ENCODE measurements around the gene CNKSR3. TPM values are rescaled to one million over a fixed set of nuclear protein-coding genes. Genes with fewer than 3 reads are reported as not detected.

CNKSR3 gene
- total and polyA plus RNA-seq, 2 experiments from 2014 or later, result 1.9 to 5.7 TPM

- Histone ChIP-seq H3F3A (replicated peaks; ENCODE audit: low read depth) (no peaks in the 10 kb centered on the region), H3K36me3 (ENCODE audit: insufficient read depth) (no peaks in the 10 kb centered on the region), H3K79me2 (replicated peaks; ENCODE audit: insufficient read depth) (no peaks in the 10 kb centered on the region), H3K4me3 (no peak overlapping the region), H3K4me1 (ENCODE audit: insufficient read depth) (peaks cover 11% of the 10 kb centered on the region; the same call in 1 of the 2 replicates), H4K20me1 (replicated peaks; ENCODE audit: insufficient read depth) (no peaks in the 10 kb centered on the region), H3K4me2 (no peak overlapping the region), H3K9me2 (ENCODE audit: insufficient read depth) (no peaks in the 10 kb centered on the region), H3K27ac (ENCODE audit: low read depth) (no peak overlapping the region), H2AFZ (no peak overlapping the region), H3K27me3 (ENCODE audit: insufficient read depth) (0 out of 2 replicates have a peak, but pooled peaks cover 10% of the 10 kb centered on the region)
- H3K36me3 Mint-ChIP-seq (ENCODE audit: low read depth), result no peaks in the 10 kb centered on the region
- no peak overlapping the region for H3K4me3 Mint-ChIP-seq
- no peaks in the 10 kb centered on the region; the same call in 2 of the 3 replicates for H3K9me3 Mint-ChIP-seq
- no peak overlapping the region for H3K27ac Mint-ChIP-seq
- TF ChIP-seq EZH2 (IDR thresholded peaks at IDR 0.05; ENCODE audit: low read depth, unreplicated experiment) (no peak), ZNF114 (CRISPR knock-in tag; IDR thresholded peaks at IDR 0.05) (no peak), JUNB (IDR thresholded peaks at IDR 0.05; ENCODE audit: unreplicated experiment) (no peak), EZH2phosphoT487 (IDR thresholded peaks at IDR 0.05; ENCODE audit: unreplicated experiment) (no peak)
- TF ChIP-seq, protein P1, sequence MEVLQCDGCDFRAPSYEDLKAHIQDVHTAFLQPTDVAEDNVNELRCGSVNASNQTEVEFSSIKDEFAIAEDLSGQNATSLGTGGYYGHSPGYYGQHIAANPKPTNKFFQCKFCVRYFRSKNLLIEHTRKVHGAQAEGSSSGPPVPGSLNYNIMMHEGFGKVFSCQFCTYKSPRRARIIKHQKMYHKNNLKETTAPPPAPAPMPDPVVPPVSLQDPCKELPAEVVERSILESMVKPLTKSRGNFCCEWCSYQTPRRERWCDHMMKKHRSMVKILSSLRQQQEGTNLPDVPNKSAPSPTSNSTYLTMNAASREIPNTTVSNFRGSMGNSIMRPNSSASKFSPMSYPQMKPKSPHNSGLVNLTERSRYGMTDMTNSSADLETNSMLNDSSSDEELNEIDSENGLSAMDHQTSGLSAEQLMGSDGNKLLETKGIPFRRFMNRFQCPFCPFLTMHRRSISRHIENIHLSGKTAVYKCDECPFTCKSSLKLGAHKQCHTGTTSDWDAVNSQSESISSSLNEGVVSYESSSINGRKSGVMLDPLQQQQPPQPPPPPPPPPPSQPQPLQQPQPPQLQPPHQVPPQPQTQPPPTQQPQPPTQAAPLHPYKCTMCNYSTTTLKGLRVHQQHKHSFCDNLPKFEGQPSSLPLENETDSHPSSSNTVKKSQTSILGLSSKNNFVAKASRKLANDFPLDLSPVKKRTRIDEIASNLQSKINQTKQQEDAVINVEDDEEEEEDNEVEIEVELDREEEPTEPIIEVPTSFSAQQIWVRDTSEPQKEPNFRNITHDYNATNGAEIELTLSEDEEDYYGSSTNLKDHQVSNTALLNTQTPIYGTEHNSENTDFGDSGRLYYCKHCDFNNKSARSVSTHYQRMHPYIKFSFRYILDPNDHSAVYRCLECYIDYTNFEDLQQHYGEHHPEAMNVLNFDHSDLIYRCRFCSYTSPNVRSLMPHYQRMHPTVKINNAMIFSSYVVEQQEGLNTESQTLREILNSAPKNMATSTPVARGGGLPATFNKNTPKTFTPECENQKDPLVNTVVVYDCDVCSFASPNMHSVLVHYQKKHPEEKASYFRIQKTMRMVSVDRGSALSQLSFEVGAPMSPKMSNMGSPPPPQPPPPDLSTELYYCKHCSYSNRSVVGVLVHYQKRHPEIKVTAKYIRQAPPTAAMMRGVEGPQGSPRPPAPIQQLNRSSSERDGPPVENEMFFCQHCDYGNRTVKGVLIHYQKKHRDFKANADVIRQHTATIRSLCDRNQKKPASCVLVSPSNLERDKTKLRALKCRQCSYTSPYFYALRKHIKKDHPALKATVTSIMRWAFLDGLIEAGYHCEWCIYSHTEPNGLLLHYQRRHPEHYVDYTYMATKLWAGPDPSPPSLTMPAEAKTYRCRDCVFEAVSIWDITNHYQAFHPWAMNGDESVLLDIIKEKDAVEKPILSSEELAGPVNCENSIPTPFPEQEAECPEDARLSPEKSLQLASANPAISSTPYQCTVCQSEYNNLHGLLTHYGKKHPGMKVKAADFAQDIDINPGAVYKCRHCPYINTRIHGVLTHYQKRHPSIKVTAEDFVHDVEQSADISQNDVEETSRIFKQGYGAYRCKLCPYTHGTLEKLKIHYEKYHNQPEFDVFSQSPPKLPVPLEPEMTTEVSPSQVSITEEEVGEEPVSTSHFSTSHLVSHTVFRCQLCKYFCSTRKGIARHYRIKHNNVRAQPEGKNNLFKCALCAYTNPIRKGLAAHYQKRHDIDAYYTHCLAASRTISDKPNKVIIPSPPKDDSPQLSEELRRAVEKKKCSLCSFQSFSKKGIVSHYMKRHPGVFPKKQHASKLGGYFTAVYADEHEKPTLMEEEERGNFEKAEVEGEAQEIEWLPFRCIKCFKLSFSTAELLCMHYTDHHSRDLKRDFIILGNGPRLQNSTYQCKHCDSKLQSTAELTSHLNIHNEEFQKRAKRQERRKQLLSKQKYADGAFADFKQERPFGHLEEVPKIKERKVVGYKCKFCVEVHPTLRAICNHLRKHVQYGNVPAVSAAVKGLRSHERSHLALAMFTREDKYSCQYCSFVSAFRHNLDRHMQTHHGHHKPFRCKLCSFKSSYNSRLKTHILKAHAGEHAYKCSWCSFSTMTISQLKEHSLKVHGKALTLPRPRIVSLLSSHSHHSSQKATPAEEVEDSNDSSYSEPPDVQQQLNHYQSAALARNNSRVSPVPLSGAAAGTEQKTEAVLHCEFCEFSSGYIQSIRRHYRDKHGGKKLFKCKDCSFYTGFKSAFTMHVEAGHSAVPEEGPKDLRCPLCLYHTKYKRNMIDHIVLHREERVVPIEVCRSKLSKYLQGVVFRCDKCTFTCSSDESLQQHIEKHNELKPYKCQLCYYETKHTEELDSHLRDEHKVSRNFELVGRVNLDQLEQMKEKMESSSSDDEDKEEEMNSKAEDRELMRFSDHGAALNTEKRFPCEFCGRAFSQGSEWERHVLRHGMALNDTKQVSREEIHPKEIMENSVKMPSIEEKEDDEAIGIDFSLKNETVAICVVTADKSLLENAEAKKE (CRISPR knock-in tag; IDR thresholded peaks at IDR 0.05), result no peak
- peaks cover 18% of the 10 kb centered on the region for H3K4me1 Mint-ChIP-seq
- peaks cover 2% of the 10 kb centered on the region for H3K27me3 Mint-ChIP-seq (ENCODE audit: insufficient read depth, low read depth, poor library complexity)
- no peak for ATAC-seq
- DNase-seq (ENCODE audit: low spot score), result no peak
Measured at GRCh38 chr6:154532426-154532825, 21.9 kb upstream of the CNKSR3 start.

DNA sequence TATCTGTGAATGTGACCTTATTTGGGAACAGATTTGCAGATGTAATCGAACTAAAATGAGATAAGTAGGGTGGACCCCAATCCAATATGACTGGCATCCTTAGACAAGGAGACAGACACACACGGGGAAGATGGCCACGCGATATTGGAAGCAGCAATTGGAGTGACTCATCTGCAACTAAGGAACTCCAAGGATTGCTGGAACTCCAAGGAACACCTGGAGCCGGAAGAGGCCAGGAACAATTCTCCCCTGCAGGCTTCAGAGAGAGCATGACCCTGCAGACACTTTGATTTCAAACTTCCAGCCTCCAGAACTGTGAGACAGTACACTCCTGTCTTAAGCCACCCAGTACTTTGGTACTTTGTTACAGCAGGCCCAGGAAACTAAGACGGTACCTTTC is 19.5 kb upstream of the CNKSR3 start:
- Histone ChIP-seq H4K20me1 (replicated peaks; ENCODE audit: insufficient read depth) (no peaks in the 10 kb centered on the region), H3K79me2 (replicated peaks; ENCODE audit: insufficient read depth) (no peaks in the 10 kb centered on the region), H3K4me3 (no peak overlapping the region), H3K36me3 (ENCODE audit: insufficient read depth) (no peaks in the 10 kb centered on the region), H3F3A (replicated peaks; ENCODE audit: low read depth) (no peaks in the 10 kb centered on the region), H3K27me3 (ENCODE audit: insufficient read depth) (no peaks in the 10 kb centered on the region), H3K4me1 (ENCODE audit: insufficient read depth) (no peaks in the 10 kb centered on the region), H3K27ac (ENCODE audit: low read depth) (no peak overlapping the region), H3K4me2 (no peak overlapping the region), H3K9me2 (ENCODE audit: insufficient read depth) (no peaks in the 10 kb centered on the region), H2AFZ (no peak overlapping the region)
- H3K9me3 Mint-ChIP-seq, result no peaks in the 10 kb centered on the region; the same call in 2 of the 3 replicates
- H3K36me3 Mint-ChIP-seq (ENCODE audit: low read depth), result no peaks in the 10 kb centered on the region
- H3K4me3 Mint-ChIP-seq, result no peak overlapping the region
- no peaks in the 10 kb centered on the region for H3K27me3 Mint-ChIP-seq (ENCODE audit: insufficient read depth, low read depth, poor library complexity)
- no peak for ATAC-seq
- no peak for TF ChIP-seq ZNF114 (CRISPR knock-in tag; IDR thresholded peaks at IDR 0.05)
- no peak for TF ChIP-seq STAT1 (IDR thresholded peaks at IDR 0.05; ENCODE audit: unreplicated experiment)
- no peak for TF ChIP-seq EZH2 (IDR thresholded peaks at IDR 0.05; ENCODE audit: low read depth, unreplicated experiment)
- no peak overlapping the region for H3K27ac Mint-ChIP-seq
- no peak for DNase-seq (ENCODE audit: low spot score)
- no peaks in the 10 kb centered on the region for H3K4me1 Mint-ChIP-seq

All from GM23338 (cell line).